HG02970 (cell line): ENCODE data around the gene MAD1L1.

Source experiments
- ATAC-seq: cut with Tn5 transposase; IDR thresholded peaks from one replicate; pipeline ENCODE4 v1.9.1; 2021; ENCODE audit warnings: mild to moderate bottlenecking, moderate library complexity, moderate number of reproducible peaks; ENCODE audit not compliant: unreplicated experiment, low FRiP score

The MAD1L1 gene

GRCh38 chr7:2182461-2182860 is 50.3 kb downstream of the MAD1L1 start:
- no peak for ATAC-seq

DNA sequence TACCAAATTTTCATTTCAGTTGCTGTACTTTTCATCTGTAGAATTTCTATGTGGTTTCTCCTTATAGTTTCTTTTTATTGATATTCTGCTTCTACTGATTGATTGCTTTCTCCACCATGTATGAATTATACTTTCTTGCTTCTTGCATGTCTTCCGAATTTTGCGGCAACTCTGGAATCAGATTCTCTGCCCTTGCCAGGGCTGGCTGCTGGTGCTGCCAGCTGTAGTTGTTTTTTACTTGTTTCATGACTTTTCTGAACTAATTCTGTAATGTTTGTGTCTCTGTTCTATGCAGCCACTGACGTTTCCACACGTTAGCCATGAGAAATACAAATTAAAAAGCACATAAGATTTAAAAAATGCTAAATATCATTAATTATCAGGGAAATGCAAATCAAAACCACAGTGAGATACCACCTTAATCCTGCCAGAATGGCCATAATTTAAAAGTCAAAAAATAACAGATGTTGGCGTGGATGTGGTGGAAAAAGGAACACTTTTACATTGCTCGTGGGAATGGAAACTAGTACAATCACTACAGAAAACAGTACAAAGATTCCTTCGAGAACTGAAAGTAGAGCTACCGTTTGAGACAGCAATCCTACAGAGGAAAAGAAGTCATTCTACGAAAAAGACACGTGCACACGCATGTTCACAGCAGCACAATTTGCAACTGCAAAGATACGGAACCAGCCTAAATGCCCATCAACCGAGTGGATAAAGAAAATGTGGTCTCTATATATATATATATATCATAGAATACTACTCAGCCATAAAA is 51.5 kb downstream of the MAD1L1 start:
- ATAC-seq = no peak

DNA sequence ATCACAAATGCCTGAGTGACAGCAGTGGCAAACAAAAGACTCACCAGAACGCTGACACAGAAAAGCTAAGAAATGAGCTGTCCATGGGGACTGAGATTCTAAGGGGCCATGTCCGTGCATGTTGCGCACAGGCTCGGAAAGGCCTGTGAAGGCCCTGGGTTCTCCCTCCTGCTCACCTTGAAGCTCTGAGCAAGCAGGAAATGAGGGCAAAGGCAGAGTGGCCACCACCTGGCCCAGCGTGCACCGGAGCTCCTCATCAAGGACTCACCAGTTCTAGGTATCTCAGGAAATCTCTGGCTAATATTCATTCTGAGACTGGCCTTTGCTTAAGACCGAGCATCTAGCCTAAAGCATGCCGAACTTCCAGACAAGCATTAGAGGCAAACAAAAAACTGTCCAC is 52.7 kb downstream of the MAD1L1 start:
- no peak for ATAC-seq

- no peak for ATAC-seq
Observed at GRCh38 chr7:2175514-2175913, 57.2 kb downstream of the MAD1L1 start.

DNA sequence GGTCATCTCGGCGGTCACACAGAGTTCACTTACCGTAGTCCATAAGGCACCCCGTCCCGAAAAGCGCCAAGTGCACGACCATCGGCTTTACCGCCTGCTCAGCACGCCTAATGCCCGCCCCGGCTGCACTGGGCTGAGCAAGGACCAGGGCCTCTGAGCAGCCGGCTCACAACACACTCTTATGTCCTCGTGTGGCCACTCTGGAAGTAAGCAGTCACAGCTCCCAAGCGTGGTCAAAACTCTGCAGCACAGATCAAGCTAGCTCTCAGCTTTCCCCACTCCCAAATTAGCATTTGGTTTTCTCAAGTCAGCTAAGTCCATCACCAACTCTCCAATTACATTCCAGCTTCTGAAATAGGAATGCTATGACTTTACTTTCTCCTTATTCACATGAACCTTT is 57.7 kb downstream of the MAD1L1 start:
- no peak for ATAC-seq

- no peak for ATAC-seq
Observed at GRCh38 chr7:2173189-2173827, 59.4 kb downstream of the MAD1L1 start.

GRCh38 chr7:2172311-2173188 is 60.2 kb downstream of the MAD1L1 start:
- no peak for ATAC-seq

- ATAC-seq = no peak
Observed at GRCh38 chr7:2171855-2172254, 60.9 kb downstream of the MAD1L1 start.

DNA sequence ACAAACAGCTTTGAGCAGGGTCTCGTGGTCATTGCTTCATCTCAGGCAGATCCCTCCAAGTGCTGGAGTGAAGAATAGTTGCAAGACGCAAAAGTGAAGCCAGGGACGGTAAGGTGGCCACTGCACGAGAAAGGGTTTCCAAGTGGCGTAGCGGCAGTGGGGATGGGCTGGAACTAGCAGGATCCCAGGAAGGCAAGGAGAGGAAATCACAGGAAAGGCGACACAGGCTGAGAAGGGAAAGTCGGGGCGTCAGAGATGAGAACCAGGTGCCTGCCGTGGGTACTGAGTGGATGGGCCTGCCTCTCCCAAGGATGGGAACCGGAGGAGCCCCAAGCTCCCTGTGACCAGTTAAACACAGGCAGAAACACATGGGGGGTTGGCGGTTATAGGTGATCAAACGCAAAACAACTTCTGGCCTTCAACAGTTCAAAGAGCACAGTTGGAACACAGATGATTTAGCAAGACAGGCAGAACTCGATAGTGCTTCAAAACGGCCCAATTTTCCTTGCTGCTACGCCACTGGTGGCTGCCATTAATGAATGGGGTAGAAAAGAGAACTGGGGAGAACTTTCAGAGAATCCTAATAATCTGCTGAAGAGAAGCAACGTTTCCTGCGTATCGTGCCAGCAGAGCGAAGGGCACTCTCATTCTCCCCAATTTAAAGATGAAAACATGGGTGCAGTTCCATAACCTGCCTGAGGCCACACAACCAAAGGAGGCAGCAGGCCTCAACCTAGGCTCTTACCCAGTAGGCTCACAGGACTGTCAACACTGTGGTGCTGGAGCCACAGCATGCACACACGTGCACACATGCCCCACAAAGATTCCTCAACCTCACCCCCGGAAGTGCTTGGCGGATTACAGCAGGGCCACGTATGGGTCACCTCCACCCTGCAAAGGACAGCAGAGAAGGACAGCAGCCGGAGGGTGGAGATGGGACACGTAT is 61.9 kb downstream of the MAD1L1 start:
- no peak for ATAC-seq

- no peak for ATAC-seq
Observed at GRCh38 chr7:2169923-2170575, 62.7 kb downstream of the MAD1L1 start.

GRCh38 chr7:2168615-2169311 is 64.0 kb downstream of the MAD1L1 start:
- ATAC-seq = no peak

- no peak for ATAC-seq
Observed at GRCh38 chr7:2166625-2167280, 66.0 kb downstream of the MAD1L1 start.

- peak; percentile 48 for ATAC-seq
Observed at GRCh38 chr7:2165610-2166594, 66.8 kb downstream of the MAD1L1 start.

DNA sequence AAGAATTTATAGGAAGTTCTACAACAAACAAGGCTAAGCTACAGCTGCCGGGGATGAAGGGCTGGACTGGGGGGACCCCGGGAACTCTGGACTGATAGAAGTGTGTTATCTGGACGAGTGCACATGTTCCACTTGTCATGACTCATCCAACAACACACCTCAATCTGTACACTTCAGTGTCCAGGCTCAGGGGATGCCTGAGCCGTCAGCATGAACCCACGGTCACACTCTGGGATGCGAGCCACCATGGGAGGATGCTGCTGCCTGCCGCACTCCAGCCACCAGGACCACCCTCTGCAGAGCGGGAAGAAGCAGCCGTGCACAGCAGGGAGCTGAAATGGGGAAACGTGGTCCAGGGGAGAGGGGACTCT is 67.5 kb downstream of the MAD1L1 start:
- no peak for ATAC-seq

- no peak for ATAC-seq
Observed at GRCh38 chr7:2164646-2165045, 68.1 kb downstream of the MAD1L1 start.

GRCh38 chr7:2163600-2164555 is 68.9 kb downstream of the MAD1L1 start:
- no peak for ATAC-seq
